Measurements from ENCODE around the gene ALG8. TPM values are rescaled to one million over a fixed set of nuclear protein-coding genes. Genes with fewer than 3 reads are reported as not detected.

ALG8 gene
- total and polyA plus RNA-seq, 2 experiments from 2014 or later, result 94.3 to 130 TPM

- H3K36me3 ChIP-seq (ENCODE audit: insufficient read depth), result peaks cover 30% of the 10 kb centered on the region
- TF ChIP-seq ZNF331 (CRISPR knock-in tag; IDR thresholded peaks at IDR 0.05; ENCODE audit: low read depth), result no peak
- no peak for TF ChIP-seq ZNF462 (CRISPR knock-in tag; IDR thresholded peaks at IDR 0.05)
- TF ChIP-seq CTCF (conservative IDR thresholded peaks at IDR 0.05; ENCODE audit: low read depth in 2 of 2), result no peak
- TF ChIP-seq CREB1 (CRISPR knock-in tag; IDR thresholded peaks at IDR 0.05; ENCODE audit: low read depth), result no peak
- no peak for TF ChIP-seq ETS1 (IDR thresholded peaks at IDR 0.05)
- TF ChIP-seq NANOG (IDR thresholded peaks at IDR 0.05; ENCODE audit: borderline replicate concordance), result no peak
- no peak for TF ChIP-seq JUNB (IDR thresholded peaks at IDR 0.05; ENCODE audit: unreplicated experiment)
- TF ChIP-seq STAT1 (IDR thresholded peaks at IDR 0.05; ENCODE audit: unreplicated experiment), result no peak
- TF ChIP-seq POLR2AphosphoS5 (IDR thresholded peaks at IDR 0.05; ENCODE audit: low read depth), result no peak
- TF ChIP-seq EZH2 (IDR thresholded peaks at IDR 0.05; ENCODE audit: low read depth, unreplicated experiment), result no peak
- Mint-ChIP-seq H3K36me3 (ENCODE audit: low read depth) (peaks cover 44% of the 10 kb centered on the region), H3K27me3 (ENCODE audit: insufficient read depth, low read depth, poor library complexity) (peaks cover 3% of the 10 kb centered on the region), H3K4me1 (no peaks in the 10 kb centered on the region), H3K27ac (peak overlapping the region; percentile 59), H3K9me3 (no peaks in the 10 kb centered on the region), H3K4me3 (no peak overlapping the region)
- no peaks in the 10 kb centered on the region for H3K9me2 ChIP-seq (ENCODE audit: insufficient read depth)
- no peaks in the 10 kb centered on the region for H3F3A ChIP-seq (replicated peaks; ENCODE audit: low read depth)
- no peaks in the 10 kb centered on the region for H3K4me1 ChIP-seq (ENCODE audit: insufficient read depth)
- no peaks in the 10 kb centered on the region for H3K79me2 ChIP-seq (replicated peaks; ENCODE audit: insufficient read depth)
- H4K20me1 ChIP-seq (replicated peaks; ENCODE audit: insufficient read depth), result no peaks in the 10 kb centered on the region
- H3K27me3 ChIP-seq (ENCODE audit: insufficient read depth), result no peaks in the 10 kb centered on the region
- H2AFZ ChIP-seq, result no peak overlapping the region
- H3K4me2 ChIP-seq, result no peak overlapping the region
- no peak overlapping the region for H3K4me3 ChIP-seq
- DNase-seq (ENCODE audit: low spot score) (no peak), ATAC-seq (no peak)
- H3K27ac ChIP-seq (ENCODE audit: low read depth), result no peak overlapping the region
These were observed 38.6 kb downstream of the ALG8 start for GRCh38 chr11:78100676-78101472.

Measured in GM23338 (cell line).